HCT116 (cell line): ENCODE data around the gene PNPLA8. TPM values are rescaled to one million over a fixed set of nuclear protein-coding genes. Genes with fewer than 3 reads are reported as not detected.

Experiments
- ATAC-seq: fragments of 200-7000 bp; cut with Tn5 transposase; 2 replicates; pipeline ENCODE4 v1.9.1; 2020; ENCODE audit warnings: mild to moderate bottlenecking, moderate library complexity
- BruUV-seq: library from RNA; stranded (reverse); fragments of 400-500 nt; replicated peaks from 2 replicates; lab custom pipeline; 2021; lab: Mats Ljungman, UMichigan
- CTCF ChIA-PET: fragments of 300-600 bp; sonication (Branson Sonifier 250); formaldehyde crosslinking; loops from one replicate; lab custom pipeline; 2021; ENCODE audit warnings: antibody characterized with exemption; lab: Charles Lee
- POLR2A ChIA-PET: fragments of 300-600, 350-600 bp; sonication (Branson Sonifier 250); formaldehyde crosslinking; loops from one replicate; lab custom pipeline; 2021; ENCODE audit warnings: antibody characterized with exemption; lab: Charles Lee
- RAD21 ChIA-PET, 2 experiments: fragments of 300-600 bp; sonication (Branson Sonifier 250); formaldehyde crosslinking; loops; one replicate each; lab custom pipeline; 2023; ENCODE audit warnings: low total read pairs in 2 of 2; ENCODE audit not compliant: uncharacterized antibody in 2 of 2, unreplicated experiment in 2 of 2, low non-redundant PET in 1 of 2; lab: Charles Lee
- DNase-seq: peaks from one replicate; pipeline ENCODE4 v3.0.0-alpha.2; 2010; ENCODE audit warnings: low read depth, low spot score
- H2AFZ ChIP-seq: fragments of 200-600 bp; shearing (Covaris generic), sonication (generic); 2 replicates; pipeline ENCODE4 v1.6.1; 2017; ENCODE audit warnings: low read depth, mixed run types, mixed read lengths, antibody characterized with exemption, low read length; ENCODE audit not compliant: poor library complexity, severe bottlenecking
- H3K27ac ChIP-seq: 2 replicates; pipeline ENCODE4 v1.5.1; 2012; ENCODE audit warnings: low read depth, low read length
- H3K27me3 ChIP-seq: fragments of 200-600 bp; sonication (generic); 2 replicates; pipeline ENCODE4 v1.6.1; 2016; ENCODE audit warnings: mixed run types, low read length, mixed read lengths; ENCODE audit not compliant: insufficient read depth
- H3K36me3 ChIP-seq, 2 experiments: fragments of 200-500 bp in 1 of 2; fragments of 200-600 bp in 1 of 2; sonication (Bioruptor generic) in 1 of 2; sonication (generic) in 1 of 2; 2 replicates each; pipeline versions ENCODE4 v1.5.1 to v1.6.1; 2014 to 2016; ENCODE audit warnings: low read length in 2 of 2, inconsistent platforms in 1 of 2, mixed read lengths in 1 of 2, mixed run types in 1 of 2; ENCODE audit not compliant: insufficient read depth in 2 of 2, control insufficient read depth in 1 of 2
- H3K4me1 ChIP-seq, 2 experiments: fragments of 200-600 bp in 1 of 2; sonication (generic) in 1 of 2; 2 replicates each; pipeline versions ENCODE4 v1.5.1 to v1.6.1; 2012 to 2017; ENCODE audit warnings: low read length in 2 of 2, inconsistent platforms in 1 of 2, mild to moderate bottlenecking in 1 of 2, mixed read lengths in 1 of 2, mixed run types in 1 of 2, moderate library complexity in 1 of 2; ENCODE audit not compliant: insufficient read depth in 2 of 2, control insufficient read depth in 1 of 2
- H3K4me2 ChIP-seq: fragments of 200-600 bp; sonication (generic); 2 replicates; pipeline ENCODE4 v1.6.1; 2017; ENCODE audit warnings: mixed run types, low read length, mixed read lengths
- H3K4me3 ChIP-seq, 2 experiments: fragments of 200-600 bp in 1 of 2; sonication (generic) in 1 of 2; replicated peaks in 1 of 2; 2 replicates each; pipeline ENCODE4 v1.5.1; 2011 to 2016; ENCODE audit warnings: low read length in 2 of 2, control low read depth in 1 of 2, low read depth in 1 of 2, mild to moderate bottlenecking in 1 of 2, mixed read lengths in 1 of 2, mixed run types in 1 of 2
- H3K79me2 ChIP-seq: fragments of 200-600 bp; sonication (generic); 2 replicates; pipeline ENCODE4 v1.6.1; 2017; ENCODE audit warnings: mild to moderate bottlenecking, mixed run types, low read length, moderate library complexity, mixed read lengths; ENCODE audit not compliant: insufficient read depth
- H3K9ac ChIP-seq: fragments of 200-600 bp; sonication (generic); 2 replicates; pipeline ENCODE4 v1.6.1; 2016; ENCODE audit warnings: low read length, mixed read lengths
- H3K9me2 ChIP-seq: fragments of 200-600 bp; sonication (generic), shearing (Covaris generic); 2 replicates; pipeline ENCODE4 v1.6.1; 2017; ENCODE audit warnings: mixed run types, mild to moderate bottlenecking, moderate library complexity; ENCODE audit not compliant: insufficient read depth
- H3K9me3 ChIP-seq, 2 experiments: fragments of 200-500 bp in 1 of 2; fragments of 200-600 bp in 1 of 2; sonication (Bioruptor generic) in 1 of 2; sonication (generic) in 1 of 2; 2 replicates each; pipeline ENCODE4 v1.6.1; 2014 to 2017; ENCODE audit warnings: low read length in 2 of 2, mixed read lengths in 2 of 2, inconsistent platforms in 1 of 2, low read depth in 1 of 2, mild to moderate bottlenecking in 1 of 2, mixed run types in 1 of 2, moderate library complexity in 1 of 2; ENCODE audit not compliant: control insufficient read depth in 1 of 2, insufficient read depth in 1 of 2
- H4K20me1 ChIP-seq: fragments of 200-600 bp; sonication (generic), shearing (Covaris generic); 2 replicates; pipeline ENCODE4 v1.6.1; 2017; ENCODE audit warnings: mixed run types, mild to moderate bottlenecking, moderate library complexity; ENCODE audit not compliant: insufficient read depth
- CBX3 ChIP-seq: IDR thresholded peaks from 2 replicates; pipeline ENCODE4 v1.6.1; 2012; ENCODE audit warnings: low read depth
- CEBPB ChIP-seq: IDR thresholded peaks from 2 replicates; pipeline ENCODE4 v1.6.1; 2012; ENCODE audit warnings: low read depth
- EZH2 ChIP-seq: fragments of 200-600 bp; sonication (generic); IDR thresholded peaks from 2 replicates; pipeline ENCODE4 v1.6.1; 2017; ENCODE audit warnings: antibody characterized with exemption, mixed run types
- EZH2phosphoT487 ChIP-seq: fragments of 200-600 bp; IDR thresholded peaks from 2 replicates; pipeline ENCODE4 v1.6.1; 2018; ENCODE audit warnings: antibody characterized with exemption, borderline replicate concordance
- FOSL1 ChIP-seq: IDR thresholded peaks from 2 replicates; pipeline ENCODE4 v1.6.1; 2012; ENCODE audit warnings: low read depth
- POLR2A ChIP-seq: IDR thresholded peaks from 2 replicates; pipeline ENCODE4 v1.7.0; 2011; ENCODE audit warnings: borderline replicate concordance; ENCODE audit not compliant: insufficient read depth, insufficient read length; ENCODE audit errors: extremely low read depth
- POLR2AphosphoS5 ChIP-seq: IDR thresholded peaks from 2 replicates; pipeline ENCODE4 v1.6.1; 2011; ENCODE audit warnings: mild to moderate bottlenecking, low read depth, low read length, moderate library complexity
- RAD21 ChIP-seq: IDR thresholded peaks from 2 replicates; pipeline ENCODE4 v1.6.1; 2012; ENCODE audit warnings: low read depth, mild to moderate bottlenecking
- SIN3A ChIP-seq: IDR thresholded peaks from 2 replicates; pipeline ENCODE4 v1.6.1; 2012; ENCODE audit warnings: low read depth
- TCF7L2 ChIP-seq: IDR thresholded peaks from 2 replicates; pipeline ENCODE4 v1.7.0; 2011; ENCODE audit warnings: borderline replicate concordance, inconsistent platforms; ENCODE audit not compliant: insufficient read depth, insufficient read length; ENCODE audit errors: extremely low read depth
- YY1 ChIP-seq: IDR thresholded peaks from 2 replicates; pipeline ENCODE4 v1.6.1; 2011; ENCODE audit warnings: low read length, low read depth, moderate library complexity, mild to moderate bottlenecking; ENCODE audit not compliant: insufficient replicate concordance; ENCODE audit errors: extremely low read depth
- intact Hi-C: fragments of 100-400 bp; cut with micrococcal nuclease; formaldehyde crosslinking; loops from 2 replicates; pipeline ENCODE4 v1.10.0; 2022
- total RNA-seq: library from RNA; stranded (reverse); gene quantifications from one replicate; pipeline ENCODE4 v1.2.1, GENCODE V29; 2021; ENCODE audit not compliant: unreplicated experiment
- TF ChIP-seq, protein P1 (sequence below), 3 experiments: fragments of 200-600 bp in 1 of 3; sonication (generic) in 1 of 3; IDR thresholded peaks in 2 of 3; conservative IDR thresholded peaks in 1 of 3; 2 replicates each; pipeline ENCODE4 v1.5.1; 2012 to 2017; ENCODE audit warnings: low read depth in 2 of 3, low read length in 2 of 3, antibody characterized with exemption in 1 of 3, borderline replicate concordance in 1 of 3, control low read depth in 1 of 3, mild to moderate bottlenecking in 1 of 3, mixed read lengths in 1 of 3, mixed run types in 1 of 3, moderate library complexity in 1 of 3; ENCODE audit not compliant: insufficient read depth in 1 of 3
- TF ChIP-seq, protein P2 (sequence below): IDR thresholded peaks from 2 replicates; pipeline ENCODE4 v1.6.1; 2012
- TF ChIP-seq, protein P3 (sequence below): IDR thresholded peaks from 2 replicates; pipeline ENCODE4 v1.6.1; 2011; ENCODE audit warnings: mild to moderate bottlenecking, low read length, moderate library complexity; ENCODE audit not compliant: insufficient replicate concordance; ENCODE audit errors: extremely low read depth

The PNPLA8 gene
- total RNA-seq, 1 experiment from 2014 or later = 12.9 TPM

DNA sequence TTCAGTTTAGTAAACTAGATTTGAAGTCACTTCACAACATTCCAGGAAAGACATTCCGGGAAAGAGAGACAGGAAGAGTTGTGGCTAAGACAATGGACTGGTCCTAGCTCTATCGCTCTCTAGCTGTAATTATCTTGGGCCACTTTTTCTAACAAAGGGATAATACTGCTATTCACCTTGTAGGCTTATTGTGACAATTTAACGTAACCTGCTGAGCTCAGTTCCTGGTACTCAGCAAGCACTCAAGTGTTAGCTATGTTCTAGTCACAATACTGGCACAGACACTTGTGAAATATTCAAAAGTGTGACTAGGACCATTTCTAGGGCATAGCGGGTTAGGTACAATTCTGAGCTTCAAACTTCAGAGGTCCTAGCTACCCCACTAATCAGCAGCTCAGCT, 57.7 kb downstream of the PNPLA8 start:
- POLR2A ChIA-PET = no interaction called here
- intact Hi-C loops = no loop called here
- Histone ChIP-seq H3K4me2 (no peak overlapping the region), H3K4me3 (no peak overlapping the region), H3K4me1 (no peaks in the 10 kb centered on the region), H4K20me1 (0 out of 2 replicates have a peak, but pooled peaks cover 4% of the 10 kb centered on the region), H3K79me2 (no peaks in the 10 kb centered on the region), H3K9me3 (no peaks in the 10 kb centered on the region), H2AFZ (no peak overlapping the region), H3K27ac (no peak overlapping the region), H3K27me3 (no peaks in the 10 kb centered on the region), H3K9me2 (no peaks in the 10 kb centered on the region), H3K9ac (no peak overlapping the region), H3K36me3 (no peaks in the 10 kb centered on the region)
- TF ChIP-seq EZH2phosphoT487 = no peak
- no peak for TF ChIP-seq YY1
- TF ChIP-seq POLR2A = no peak
- TF ChIP-seq, protein P1, sequence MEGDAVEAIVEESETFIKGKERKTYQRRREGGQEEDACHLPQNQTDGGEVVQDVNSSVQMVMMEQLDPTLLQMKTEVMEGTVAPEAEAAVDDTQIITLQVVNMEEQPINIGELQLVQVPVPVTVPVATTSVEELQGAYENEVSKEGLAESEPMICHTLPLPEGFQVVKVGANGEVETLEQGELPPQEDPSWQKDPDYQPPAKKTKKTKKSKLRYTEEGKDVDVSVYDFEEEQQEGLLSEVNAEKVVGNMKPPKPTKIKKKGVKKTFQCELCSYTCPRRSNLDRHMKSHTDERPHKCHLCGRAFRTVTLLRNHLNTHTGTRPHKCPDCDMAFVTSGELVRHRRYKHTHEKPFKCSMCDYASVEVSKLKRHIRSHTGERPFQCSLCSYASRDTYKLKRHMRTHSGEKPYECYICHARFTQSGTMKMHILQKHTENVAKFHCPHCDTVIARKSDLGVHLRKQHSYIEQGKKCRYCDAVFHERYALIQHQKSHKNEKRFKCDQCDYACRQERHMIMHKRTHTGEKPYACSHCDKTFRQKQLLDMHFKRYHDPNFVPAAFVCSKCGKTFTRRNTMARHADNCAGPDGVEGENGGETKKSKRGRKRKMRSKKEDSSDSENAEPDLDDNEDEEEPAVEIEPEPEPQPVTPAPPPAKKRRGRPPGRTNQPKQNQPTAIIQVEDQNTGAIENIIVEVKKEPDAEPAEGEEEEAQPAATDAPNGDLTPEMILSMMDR (IDR thresholded peaks at IDR 0.05 in 2 of 3, conservative IDR thresholded peaks at IDR 0.05 in 1 of 3; ENCODE audit: borderline replicate concordance in 1 of 3, insufficient read depth in 1 of 3, low read depth in 2 of 3, low read length in 2 of 3) = no peak
- TF ChIP-seq POLR2AphosphoS5 = no peak
- no peak for TF ChIP-seq CEBPB
- no peak for TF ChIP-seq FOSL1
- TF ChIP-seq, protein P2, sequence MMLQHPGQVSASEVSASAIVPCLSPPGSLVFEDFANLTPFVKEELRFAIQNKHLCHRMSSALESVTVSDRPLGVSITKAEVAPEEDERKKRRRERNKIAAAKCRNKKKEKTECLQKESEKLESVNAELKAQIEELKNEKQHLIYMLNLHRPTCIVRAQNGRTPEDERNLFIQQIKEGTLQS = no peak
- no peak for TF ChIP-seq SIN3A
- TF ChIP-seq EZH2 = no peak
- TF ChIP-seq, protein P3, sequence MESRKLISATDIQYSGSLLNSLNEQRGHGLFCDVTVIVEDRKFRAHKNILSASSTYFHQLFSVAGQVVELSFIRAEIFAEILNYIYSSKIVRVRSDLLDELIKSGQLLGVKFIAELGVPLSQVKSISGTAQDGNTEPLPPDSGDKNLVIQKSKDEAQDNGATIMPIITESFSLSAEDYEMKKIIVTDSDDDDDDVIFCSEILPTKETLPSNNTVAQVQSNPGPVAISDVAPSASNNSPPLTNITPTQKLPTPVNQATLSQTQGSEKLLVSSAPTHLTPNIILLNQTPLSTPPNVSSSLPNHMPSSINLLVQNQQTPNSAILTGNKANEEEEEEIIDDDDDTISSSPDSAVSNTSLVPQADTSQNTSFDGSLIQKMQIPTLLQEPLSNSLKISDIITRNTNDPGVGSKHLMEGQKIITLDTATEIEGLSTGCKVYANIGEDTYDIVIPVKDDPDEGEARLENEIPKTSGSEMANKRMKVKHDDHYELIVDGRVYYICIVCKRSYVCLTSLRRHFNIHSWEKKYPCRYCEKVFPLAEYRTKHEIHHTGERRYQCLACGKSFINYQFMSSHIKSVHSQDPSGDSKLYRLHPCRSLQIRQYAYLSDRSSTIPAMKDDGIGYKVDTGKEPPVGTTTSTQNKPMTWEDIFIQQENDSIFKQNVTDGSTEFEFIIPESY = no peak
- TF ChIP-seq RAD21 = no peak
- TF ChIP-seq TCF7L2 = no peak
- no peak for TF ChIP-seq CBX3
- RAD21 ChIA-PET = no interaction called here
- no peak for DNase-seq
- no TSS peak for BruUV-seq
- CTCF ChIA-PET = no interaction called here
- ATAC-seq = no peak
